ENCODE results near the gene KIF1A. TPM values are rescaled to one million over a fixed set of nuclear protein-coding genes. Genes with fewer than 3 reads are reported as not detected.
A peak's percentile ranks its signal among the peaks of the same experiment; 100 is the strongest.

The KIF1A gene
- polyA plus RNA-seq, 3 donors from 2014 or later: not detected

DNA sequence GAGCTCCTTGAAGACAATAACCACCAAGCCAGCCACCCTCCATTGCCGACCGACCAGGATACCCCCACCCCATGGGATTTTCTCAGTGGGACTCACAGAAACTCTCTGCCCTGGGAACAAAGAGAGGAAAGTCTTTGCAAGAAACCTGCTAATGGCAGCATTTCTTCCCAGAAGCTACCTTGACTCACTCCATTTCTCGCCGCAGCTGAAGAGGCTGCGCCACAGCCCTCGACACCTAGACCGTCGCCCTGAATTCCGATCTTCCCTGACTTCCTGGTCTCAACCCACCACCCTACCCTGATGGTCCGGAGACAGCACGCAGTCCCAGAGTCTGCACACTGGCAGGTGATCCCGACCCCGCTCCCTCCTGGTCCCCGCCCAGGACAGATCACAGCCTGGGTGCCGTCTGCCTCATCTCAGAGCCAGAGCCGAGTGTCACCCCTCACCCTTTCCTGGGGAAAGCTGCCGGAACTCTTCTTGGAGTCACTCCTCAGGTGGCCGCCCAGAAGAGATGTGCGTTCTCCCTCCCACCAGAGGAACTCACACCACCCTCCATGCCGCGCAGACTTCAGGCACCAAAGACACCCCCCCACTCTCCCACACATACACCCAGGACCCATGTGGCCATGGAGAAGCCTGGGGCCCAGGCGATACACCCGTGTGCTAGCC, 103.8 kb downstream of the KIF1A start:
- Mint-ChIP-seq H3K9me3 (no peaks in the 10 kb centered on the region), H3K27ac (no peak overlapping the region), H3K4me1 (no peaks in the 10 kb centered on the region)

GRCh38 chr2:240714747-240715725, 105.0 kb downstream of the KIF1A start:
- H3K27ac Mint-ChIP-seq: no peak overlapping the region
- no peak for DNase-seq
- peaks cover 0 to 1% (median 0%) of the 10 kb centered on the region in 3 donors for H3K27me3 Mint-ChIP-seq (ENCODE audit: low read depth in 3 of 3)
- H3K4me3 Mint-ChIP-seq: no peak overlapping the region
- no peaks in the 10 kb centered on the region for H3K9me3 Mint-ChIP-seq
- H3K36me3 Mint-ChIP-seq: no peaks in the 10 kb centered on the region
- no peaks in the 10 kb centered on the region for H3K4me1 Mint-ChIP-seq

More for the DNA sequence above, 103.8 kb downstream of the KIF1A start:
- Mint-ChIP-seq H3K36me3 (no peaks in the 10 kb centered on the region), H3K27me3 (ENCODE audit: low read depth in 3 of 3) (peaks cover 0 to 1% (median 0%) of the 10 kb centered on the region in 3 donors), H3K4me3 (no peak overlapping the region)
- no peak for DNase-seq

- H3K27me3 Mint-ChIP-seq (ENCODE audit: low read depth in 3 of 3): peaks cover 0 to 1% (median 0%) of the 10 kb centered on the region in 3 donors
- no peak overlapping the region for H3K27ac Mint-ChIP-seq
- H3K9me3 Mint-ChIP-seq: no peaks in the 10 kb centered on the region
- H3K4me3 Mint-ChIP-seq: no peak overlapping the region
- H3K4me1 Mint-ChIP-seq: no peaks in the 10 kb centered on the region
- DNase-seq: no peak
- H3K36me3 Mint-ChIP-seq: no peaks in the 10 kb centered on the region
Measured at GRCh38 chr2:240713928-240714746, 105.9 kb downstream of the KIF1A start.

DNA sequence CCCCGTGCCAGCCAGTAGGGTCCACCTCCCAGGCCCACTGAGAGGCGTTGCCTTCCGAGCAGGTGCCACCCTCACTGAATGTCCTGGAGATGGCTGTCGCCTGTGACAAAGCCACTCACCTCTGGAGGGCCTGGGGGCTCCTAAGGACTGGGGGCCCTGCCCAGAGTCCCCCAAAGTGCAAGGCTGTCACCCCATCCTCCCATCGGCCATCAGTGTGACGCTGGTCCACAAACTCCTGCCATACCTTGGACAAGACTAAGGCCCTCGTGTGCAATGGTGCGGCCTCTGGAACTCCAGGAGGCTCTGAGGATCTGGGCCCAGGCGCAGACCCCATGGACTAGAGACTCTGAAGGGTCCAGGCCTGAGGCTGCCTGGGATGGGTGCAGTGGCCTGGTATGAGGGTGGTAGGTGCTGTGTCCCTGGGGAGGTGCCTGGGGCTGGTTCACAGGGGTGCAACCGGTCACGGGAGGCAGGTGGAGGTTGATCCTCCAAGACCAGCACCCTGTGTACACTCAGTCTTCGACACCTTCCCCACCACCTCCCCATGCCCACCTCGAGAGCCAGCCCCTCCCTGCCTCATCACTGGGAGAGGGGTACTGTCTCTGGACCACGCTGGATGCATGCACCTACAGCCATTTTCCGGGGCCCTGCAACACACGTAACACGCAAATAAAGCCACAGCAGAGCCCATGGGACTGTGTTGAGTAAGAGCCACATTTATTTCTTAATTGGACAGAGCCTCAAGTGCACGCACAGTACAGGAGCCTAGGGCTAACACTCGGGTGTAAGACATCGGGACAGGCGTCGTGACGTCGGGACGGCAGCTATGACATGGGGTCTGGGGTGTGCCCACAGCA, 106.7 kb downstream of the KIF1A start:
- H3K4me1 Mint-ChIP-seq: no peaks in the 10 kb centered on the region
- H3K4me3 Mint-ChIP-seq: no peak overlapping the region
- peaks cover 0 to 4% (median 0%) of the 10 kb centered on the region in 3 donors for H3K27me3 Mint-ChIP-seq (ENCODE audit: low read depth in 3 of 3)
- no peaks in the 10 kb centered on the region for H3K9me3 Mint-ChIP-seq
- DNase-seq: no peak
- H3K27ac Mint-ChIP-seq: no peak overlapping the region
- H3K36me3 Mint-ChIP-seq: no peaks in the 10 kb centered on the region

GRCh38 chr2:240712121-240712520, 107.9 kb downstream of the KIF1A start:
- no peaks in the 10 kb centered on the region for H3K9me3 Mint-ChIP-seq
- H3K4me1 Mint-ChIP-seq: no peaks in the 10 kb centered on the region
- H3K4me3 Mint-ChIP-seq: no peak overlapping the region
- H3K27me3 Mint-ChIP-seq (ENCODE audit: low read depth in 3 of 3): peaks cover 0 to 5% (median 0%) of the 10 kb centered on the region in 3 donors
- H3K27ac Mint-ChIP-seq: no peak overlapping the region
- no peaks in the 10 kb centered on the region for H3K36me3 Mint-ChIP-seq
- no peak for DNase-seq

DNA sequence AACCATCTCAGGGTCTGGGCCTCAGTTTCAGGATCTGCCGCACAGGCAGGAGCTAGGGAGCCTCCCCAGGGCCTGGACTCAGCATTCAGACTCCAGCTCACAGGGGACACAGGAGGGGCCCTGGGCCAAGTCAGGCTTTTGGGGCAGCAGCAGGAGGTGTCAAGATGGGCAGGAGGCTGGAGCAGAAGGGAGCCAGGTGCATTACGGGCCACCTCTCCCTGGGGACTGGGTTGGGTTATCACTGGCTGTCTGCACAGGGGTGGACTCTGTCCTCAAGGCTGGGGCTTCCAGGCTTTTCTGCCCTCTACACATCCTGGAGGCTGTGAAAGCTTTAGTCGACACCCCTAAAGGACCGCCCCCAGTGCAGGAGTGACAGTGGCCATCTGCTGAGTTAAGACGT, 108.3 kb downstream of the KIF1A start:
- H3K27ac Mint-ChIP-seq: no peak overlapping the region
- DNase-seq: no peak
- H3K9me3 Mint-ChIP-seq: no peaks in the 10 kb centered on the region
- H3K4me1 Mint-ChIP-seq: no peaks in the 10 kb centered on the region
- no peaks in the 10 kb centered on the region for H3K36me3 Mint-ChIP-seq
- peaks cover 0 to 7% (median 0%) of the 10 kb centered on the region in 3 donors for H3K27me3 Mint-ChIP-seq (ENCODE audit: low read depth in 3 of 3)
- no peak overlapping the region for H3K4me3 Mint-ChIP-seq

DNA sequence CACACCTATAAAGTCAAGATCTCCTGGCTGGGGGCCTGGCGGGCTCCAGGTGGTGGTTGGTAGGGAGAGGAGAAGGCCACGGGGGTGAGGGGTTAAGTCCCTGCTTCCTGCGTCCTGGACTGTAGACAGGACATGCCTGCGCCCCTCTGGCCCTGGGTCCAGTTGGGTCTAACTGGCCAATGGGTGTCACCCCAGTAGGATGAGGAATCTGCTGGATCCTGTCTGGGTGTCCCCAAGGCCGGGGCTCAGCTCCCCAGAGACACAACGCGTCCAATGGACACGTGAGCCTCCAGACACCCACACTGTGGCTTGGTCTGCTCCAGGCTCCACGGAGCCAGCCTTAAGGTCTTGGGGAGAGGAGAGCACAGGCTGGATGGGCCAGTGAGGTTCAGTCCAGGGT, 108.7 kb downstream of the KIF1A start:
- no peak for DNase-seq

GRCh38 chr2:240708457-240708856, 111.6 kb downstream of the KIF1A start:
- no peak overlapping the region for H3K4me3 Mint-ChIP-seq
- peaks cover 0 to 12% (median 5%) of the 10 kb centered on the region in 3 donors for H3K27me3 Mint-ChIP-seq (ENCODE audit: low read depth in 3 of 3)
- H3K27ac Mint-ChIP-seq: peak overlapping the region in 1 of 6 donors; percentile 25
- no peak for DNase-seq
- peaks cover 3 to 10% of the 10 kb centered on the region in 2 donors for H3K4me1 Mint-ChIP-seq
- H3K36me3 Mint-ChIP-seq: no peaks in the 10 kb centered on the region
- no peaks in the 10 kb centered on the region for H3K9me3 Mint-ChIP-seq

More for the DNA sequence above, 108.7 kb downstream of the KIF1A start:
- Mint-ChIP-seq H3K27ac (no peak overlapping the region), H3K4me1 (no peaks in the 10 kb centered on the region), H3K36me3 (no peaks in the 10 kb centered on the region), H3K4me3 (no peak overlapping the region), H3K27me3 (ENCODE audit: low read depth in 3 of 3) (peaks cover 0 to 7% (median 0%) of the 10 kb centered on the region in 3 donors), H3K9me3 (no peaks in the 10 kb centered on the region)

DNA sequence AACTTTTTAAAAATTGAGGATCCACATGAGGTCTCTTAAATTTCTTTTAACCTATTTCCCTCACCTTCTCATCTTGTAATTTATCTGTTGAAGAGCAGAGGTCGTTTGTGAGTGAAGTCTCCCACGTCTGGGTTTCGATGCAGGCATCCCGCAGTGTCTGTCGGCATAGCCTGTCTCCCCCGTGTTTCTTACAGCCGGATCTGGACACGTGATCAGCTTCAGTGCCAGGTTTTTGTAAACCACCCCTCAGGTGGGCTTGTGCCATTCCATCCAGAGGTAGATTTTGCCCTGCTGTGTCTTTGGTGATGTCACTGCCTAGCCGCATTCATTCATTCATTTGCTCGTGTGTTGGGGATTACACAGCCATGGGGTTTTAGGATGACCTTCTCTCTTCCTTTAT, 112.2 kb downstream of the KIF1A start:
- Mint-ChIP-seq H3K4me3 (no peak overlapping the region), H3K4me1 (peaks cover 3 to 10% of the 10 kb centered on the region in 2 donors), H3K27me3 (ENCODE audit: low read depth in 3 of 3) (peaks cover 0 to 12% (median 7%) of the 10 kb centered on the region in 3 donors), H3K27ac (no peak overlapping the region), H3K9me3 (no peaks in the 10 kb centered on the region), H3K36me3 (no peaks in the 10 kb centered on the region)
- DNase-seq: no peak

DNA sequence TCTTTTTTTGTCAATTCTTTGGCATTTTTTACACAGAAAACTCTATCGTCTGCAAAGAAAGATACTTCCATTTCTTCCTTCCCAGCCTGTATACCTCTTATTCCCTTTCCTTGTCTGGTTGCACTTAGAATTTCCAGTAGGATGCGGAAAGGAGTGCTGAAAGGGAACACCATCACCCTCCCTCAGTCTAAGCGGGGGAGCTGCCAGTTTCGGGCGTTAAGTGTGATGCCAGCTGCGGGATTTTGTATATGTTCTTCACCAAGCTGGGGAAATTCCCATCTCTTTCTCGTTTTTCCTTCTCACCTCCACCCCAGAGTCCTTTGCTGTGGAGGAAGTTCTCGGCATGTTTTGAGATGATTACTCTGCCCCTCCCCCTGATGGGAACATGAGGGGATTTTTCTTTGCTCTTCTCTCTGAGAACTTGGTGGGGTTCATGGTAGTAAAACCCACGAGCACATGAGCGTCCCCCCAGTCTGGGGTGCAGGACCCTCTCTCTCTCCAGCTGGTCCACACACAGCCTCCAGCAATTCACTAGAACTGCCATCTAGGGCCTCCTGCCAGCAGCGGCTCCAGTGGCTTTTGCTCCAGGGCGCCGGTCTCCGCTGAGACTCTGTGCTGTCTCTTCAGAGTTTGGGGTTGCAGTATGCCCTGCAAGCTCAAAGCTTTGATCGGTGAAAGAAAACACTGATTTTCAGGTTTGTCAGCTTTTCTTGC, 112.8 kb downstream of the KIF1A start:
- Mint-ChIP-seq H3K9me3 (no peaks in the 10 kb centered on the region), H3K4me3 (no peak overlapping the region), H3K36me3 (no peaks in the 10 kb centered on the region), H3K4me1 (peaks cover 3 to 10% of the 10 kb centered on the region in 2 donors), H3K27ac (no peak overlapping the region), H3K27me3 (ENCODE audit: low read depth in 3 of 3) (peaks cover 0 to 12% (median 7%) of the 10 kb centered on the region in 3 donors)
- DNase-seq: no peak

GRCh38 chr2:240705204-240705791, 114.7 kb downstream of the KIF1A start:
- no peak for DNase-seq
- no peak overlapping the region for H3K27ac Mint-ChIP-seq
- peaks cover 2 to 12% (median 7%) of the 10 kb centered on the region in 3 donors for H3K27me3 Mint-ChIP-seq (ENCODE audit: low read depth in 3 of 3)
- no peaks in the 10 kb centered on the region for H3K9me3 Mint-ChIP-seq
- H3K4me3 Mint-ChIP-seq: no peak overlapping the region
- peaks cover 3 to 10% of the 10 kb centered on the region in 2 donors for H3K4me1 Mint-ChIP-seq
- H3K36me3 Mint-ChIP-seq: no peaks in the 10 kb centered on the region

- Mint-ChIP-seq H3K4me3 (no peak overlapping the region), H3K36me3 (no peaks in the 10 kb centered on the region), H3K9me3 (no peaks in the 10 kb centered on the region), H3K27ac (no peak overlapping the region), H3K27me3 (ENCODE audit: low read depth in 3 of 3) (peaks cover 2 to 12% (median 7%) of the 10 kb centered on the region in 3 donors), H3K4me1 (peaks cover 3 to 10% of the 10 kb centered on the region in 2 donors)
- DNase-seq: no peak
Measured at GRCh38 chr2:240704651-240705050, 115.4 kb downstream of the KIF1A start.

Measured in immature natural killer cell (primary cell).